GOT3 (cell line): Measurements from ENCODE around the gene RPTOR.
A peak's percentile ranks its signal among the peaks of the same experiment; 100 is the strongest.

Experiments used
- DNase-seq: peaks from one replicate; lab custom pipeline; 2025; ENCODE audit warnings: mixed read lengths; lab: John Stamatoyannopoulos, UW

The RPTOR gene

GRCh38 chr17:80816241-80817103 is 271.8 kb downstream of the RPTOR start:
- no peak for DNase-seq

GRCh38 chr17:80817321-80817845 is 272.7 kb downstream of the RPTOR start:
- DNase-seq, result no peak

- no peak for DNase-seq
Observed at GRCh38 chr17:80817861-80818260, 273.2 kb downstream of the RPTOR start.

- DNase-seq, result no peak
Observed at GRCh38 chr17:80818871-80819270, 274.2 kb downstream of the RPTOR start.

GRCh38 chr17:80819422-80820164 is 275.0 kb downstream of the RPTOR start:
- no peak for DNase-seq

GRCh38 chr17:80820331-80820730 is 275.7 kb downstream of the RPTOR start:
- DNase-seq, result no peak

GRCh38 chr17:80821546-80821945 is 276.9 kb downstream of the RPTOR start:
- no peak for DNase-seq

GRCh38 chr17:80822021-80822699 is 277.5 kb downstream of the RPTOR start:
- no peak for DNase-seq

- DNase-seq, result no peak
Observed at GRCh38 chr17:80822700-80823410, 278.2 kb downstream of the RPTOR start.

GRCh38 chr17:80824549-80825470 is 280.2 kb downstream of the RPTOR start:
- no peak for DNase-seq

GRCh38 chr17:80825471-80826345 is 281.1 kb downstream of the RPTOR start:
- no peak for DNase-seq

GRCh38 chr17:80826346-80826954 is 281.8 kb downstream of the RPTOR start:
- DNase-seq, result no peak

GRCh38 chr17:80826955-80827645 is 282.5 kb downstream of the RPTOR start:
- DNase-seq, result peak; percentile 60

GRCh38 chr17:80827646-80828643 is 283.3 kb downstream of the RPTOR start:
- DNase-seq, result no peak

- no peak for DNase-seq
Observed at GRCh38 chr17:80829166-80829813, 284.7 kb downstream of the RPTOR start.

- no peak for DNase-seq
Observed at GRCh38 chr17:80830020-80830780, 285.6 kb downstream of the RPTOR start.
